ENCODE data around the gene DNASE1L2. TPM values are rescaled to one million over a fixed set of nuclear protein-coding genes. Genes with fewer than 3 reads are reported as not detected.
A peak's percentile ranks its signal among the peaks of the same experiment; 100 is the strongest.
"Not testable (repeated sequence)": the region's sequence is repeated elsewhere in the genome, so short reads cannot be mapped to it uniquely, and the experiment has no call there.

DNASE1L2 gene
- total RNA-seq, 1 experiment from 2014 or later: 0.60 TPM

DNA sequence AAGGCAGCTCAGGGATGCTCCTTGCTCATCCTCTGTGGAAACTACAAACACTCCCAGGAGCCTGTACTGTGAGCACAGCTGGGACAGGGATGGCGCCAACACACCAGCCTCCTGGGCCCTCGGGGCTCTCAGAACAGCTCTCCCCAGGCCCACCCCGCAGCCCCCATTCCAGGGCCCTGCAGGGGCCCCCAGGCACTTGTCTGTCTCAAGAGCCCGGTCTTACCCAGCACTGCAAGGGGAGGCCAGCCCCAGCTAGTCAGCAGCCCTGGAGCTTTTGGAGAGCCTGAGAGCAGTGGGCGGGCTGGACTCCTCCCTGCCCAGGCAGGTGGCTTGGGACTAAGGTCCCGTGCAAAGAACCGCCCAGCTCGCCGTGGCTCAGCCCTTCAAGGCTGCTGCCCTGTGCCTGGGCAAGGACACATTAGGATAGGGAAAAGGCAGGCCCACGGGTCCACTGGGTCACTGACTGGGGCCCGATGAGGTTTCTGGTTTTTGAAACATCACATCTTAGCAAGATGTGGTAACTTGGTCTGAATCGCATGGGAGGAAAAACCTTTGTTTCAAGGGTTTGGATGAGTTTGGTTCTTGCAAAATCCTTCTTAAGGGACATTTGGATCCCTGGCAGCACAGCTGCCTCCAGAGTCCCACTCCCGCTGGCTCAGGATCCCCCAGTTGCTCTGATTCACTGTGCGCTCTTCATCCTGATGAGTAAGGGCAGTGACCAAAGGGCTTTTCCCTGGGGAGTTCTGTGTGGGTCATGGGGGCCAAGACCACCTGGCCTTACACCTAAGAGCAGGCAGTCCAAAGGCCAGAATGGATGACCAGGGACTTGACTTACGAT lies 2.8 kb downstream of the DNASE1L2 start:
- no peak for DNase-seq (ENCODE audit: low read depth)

- DNase-seq (ENCODE audit: low read depth): not testable (repeated sequence)
Observed at GRCh38 chr16:2240331-2240730, 4.1 kb downstream of the DNASE1L2 start.

DNA sequence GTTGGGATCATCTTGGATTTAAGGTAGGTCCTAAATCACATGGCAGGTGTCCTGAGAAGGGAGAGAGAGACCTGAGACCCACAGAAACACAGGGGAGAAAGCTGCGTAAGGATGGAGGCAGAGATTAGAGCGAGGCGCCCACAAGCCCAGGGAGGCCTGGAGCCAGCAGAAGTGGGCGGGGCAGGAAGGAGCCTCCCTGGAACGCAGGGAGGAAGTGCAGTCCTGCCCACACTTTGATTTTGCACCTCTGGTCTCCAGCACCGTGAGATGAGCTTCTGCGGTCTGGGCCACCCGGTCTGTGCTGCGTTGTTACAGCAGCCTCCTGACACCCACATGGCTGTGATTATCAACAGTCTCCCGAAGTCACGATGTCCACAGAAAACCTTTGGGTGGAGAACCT lies 6.4 kb downstream of the DNASE1L2 start:
- no peak for DNase-seq (ENCODE audit: low read depth)

GRCh38 chr16:2243031-2243528 lies 6.8 kb downstream of the DNASE1L2 start:
- no peak for DNase-seq (ENCODE audit: low read depth)

- no peak for DNase-seq (ENCODE audit: low read depth)
Observed at GRCh38 chr16:2243781-2244180, 7.5 kb downstream of the DNASE1L2 start.

- no peak for DNase-seq (ENCODE audit: low read depth)
Observed at GRCh38 chr16:2244301-2244700, 8.1 kb downstream of the DNASE1L2 start.

DNA sequence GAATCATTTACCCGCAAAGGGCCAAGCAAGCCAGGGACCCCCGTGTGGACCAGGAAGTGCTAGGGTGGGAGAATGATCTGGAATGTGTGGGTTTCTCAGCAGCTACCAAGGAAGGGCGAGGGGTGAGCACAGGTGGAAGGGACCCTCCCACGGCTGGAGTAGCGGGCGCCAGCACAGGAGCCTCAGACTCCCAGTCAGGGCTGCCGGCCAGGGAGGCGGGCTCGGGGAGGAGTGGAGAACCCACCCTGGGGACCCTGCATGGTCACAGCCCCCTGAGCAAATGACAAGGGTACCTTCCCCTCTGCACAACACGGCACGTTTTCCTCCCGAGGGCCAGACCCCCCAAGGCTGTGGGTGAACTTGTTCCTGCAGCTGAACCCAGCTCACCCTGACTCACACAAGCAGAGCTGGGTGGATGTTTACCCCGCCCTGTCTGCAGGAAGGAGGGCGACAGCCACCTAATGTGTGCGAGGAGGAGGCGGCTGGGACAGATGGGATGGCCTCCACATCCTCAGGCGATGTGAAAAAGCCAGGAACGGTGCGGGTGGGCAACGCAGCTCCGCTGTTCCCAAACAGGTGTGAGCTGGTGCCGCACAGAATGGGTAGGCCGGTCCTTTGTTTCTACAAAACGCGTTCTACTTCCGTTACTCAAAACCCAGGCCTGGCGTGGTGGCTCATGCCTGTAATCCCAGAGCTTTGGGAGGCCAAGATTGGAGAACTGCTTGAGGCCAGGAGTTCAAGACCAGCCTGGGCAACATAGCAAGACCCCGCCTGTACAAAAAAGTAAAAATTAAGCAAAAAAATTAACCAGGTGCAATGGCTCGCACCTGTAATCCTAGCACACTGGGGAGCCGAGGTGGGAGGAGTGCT lies 8.9 kb downstream of the DNASE1L2 start:
- DNase-seq (ENCODE audit: low read depth): no peak

GRCh38 chr16:2246301-2246885 lies 10.1 kb downstream of the DNASE1L2 start:
- no peak for DNase-seq (ENCODE audit: low read depth)

DNA sequence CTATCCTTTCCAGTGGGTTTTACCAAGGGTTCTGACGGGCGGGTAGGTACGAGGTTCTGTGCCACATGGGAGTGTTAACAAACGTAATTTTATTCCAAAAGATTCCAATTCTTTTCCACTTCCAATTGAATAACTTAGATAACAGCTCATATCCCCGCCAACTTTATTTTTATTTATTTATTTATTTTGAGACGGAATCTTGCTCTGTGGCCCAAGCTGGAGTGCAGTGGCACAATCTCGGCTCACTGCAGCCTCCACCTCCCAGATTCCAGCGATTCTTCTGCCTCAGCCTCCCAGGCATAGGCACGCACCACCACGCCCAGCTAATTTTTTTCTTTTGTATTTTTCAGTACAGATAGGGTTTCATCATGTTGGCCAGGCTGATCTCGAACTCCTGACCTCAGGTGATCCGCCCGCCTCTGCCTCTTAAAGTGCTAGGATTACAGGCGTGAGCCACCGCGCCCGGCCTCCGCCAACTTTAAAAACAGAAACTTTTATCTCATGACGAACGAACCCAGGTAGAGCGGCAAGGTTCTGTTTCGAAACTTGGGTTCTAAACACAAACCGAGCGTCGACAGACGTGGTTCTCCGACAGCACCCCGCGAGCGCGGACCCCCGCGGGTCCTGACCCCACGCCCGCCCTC lies 14.5 kb downstream of the DNASE1L2 start:
- peak; percentile 25 for DNase-seq (ENCODE audit: low read depth)

GRCh38 chr16:2251296-2252111 lies 15.3 kb downstream of the DNASE1L2 start, which contains the start of gene ECI1:
TSS of gene ECI1 (minus strand) at chr16:2251587. CDS start at chr16:2251566, 21 bp downstream.
- DNase-seq (ENCODE audit: low read depth): peak; percentile 92

DNA sequence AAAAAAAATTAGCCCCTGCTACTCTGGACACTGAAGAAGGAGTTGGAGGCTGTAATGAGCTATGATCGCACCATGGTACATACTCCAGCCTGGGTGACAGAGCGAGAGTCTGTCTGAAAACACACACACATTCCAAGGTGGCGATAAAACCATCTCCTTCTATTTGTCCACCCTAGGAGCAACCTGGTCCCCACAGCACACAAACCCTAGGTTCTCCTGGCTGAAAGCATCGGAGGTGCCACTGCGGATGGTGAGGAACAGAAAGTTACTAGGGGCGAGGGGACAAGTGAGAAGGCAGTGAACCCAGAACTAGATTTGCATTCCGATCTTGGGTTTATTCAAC lies 16.5 kb downstream of the DNASE1L2 start:
- no peak for DNase-seq (ENCODE audit: low read depth)

GRCh38 chr16:2253293-2253692 lies 17.0 kb downstream of the DNASE1L2 start:
- no peak for DNase-seq (ENCODE audit: low read depth)

DNA sequence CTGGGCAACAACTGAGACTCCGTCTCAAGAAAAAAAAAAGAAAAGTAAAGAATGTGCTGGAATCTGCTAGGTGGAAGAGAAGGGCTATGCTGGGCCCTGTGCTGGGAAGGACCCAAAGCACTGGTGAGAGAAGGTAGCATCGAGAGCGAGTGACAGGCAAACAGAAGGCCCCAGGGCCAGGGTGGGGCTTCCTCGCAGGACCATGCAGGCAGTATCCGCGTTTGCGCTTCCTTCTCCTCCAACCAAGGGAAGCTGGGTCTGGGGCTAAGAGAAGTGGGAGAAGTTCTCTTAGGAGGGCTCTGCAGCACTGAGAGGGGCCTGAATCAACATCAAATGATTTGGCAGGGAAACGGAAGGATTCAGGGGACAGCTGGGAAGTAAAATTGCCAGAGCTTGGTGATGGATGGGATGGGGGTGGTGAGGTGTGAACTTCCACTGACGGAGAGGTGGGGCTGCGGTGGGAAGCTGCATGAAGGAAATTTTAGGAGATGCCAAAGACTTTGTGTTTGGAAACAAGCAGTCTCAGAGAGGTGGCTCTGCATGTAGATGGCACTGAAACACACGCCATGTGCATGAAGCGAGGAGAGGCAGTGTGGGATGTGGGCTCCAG lies 20.4 kb downstream of the DNASE1L2 start:
- no peak for DNase-seq (ENCODE audit: low read depth)

DNA sequence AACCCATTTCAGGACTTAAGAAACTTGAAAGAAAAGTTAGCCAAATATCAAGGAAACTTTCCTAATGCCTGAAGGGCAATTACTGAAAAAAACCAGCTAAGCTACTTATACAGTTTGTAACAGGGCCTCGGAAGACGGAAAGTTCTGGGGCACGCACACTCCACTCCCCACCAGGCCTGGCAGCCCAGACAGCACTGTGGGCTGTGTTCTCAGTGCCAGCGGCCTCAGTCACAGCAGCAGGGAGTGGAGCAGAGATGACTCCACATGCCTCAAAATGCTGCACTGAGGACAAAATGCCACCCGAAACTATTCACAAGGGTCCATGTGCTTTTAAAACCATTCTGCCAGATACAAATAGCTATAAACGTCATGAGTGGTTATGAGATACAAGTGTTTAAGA lies 21.5 kb downstream of the DNASE1L2 start:
- no peak for DNase-seq (ENCODE audit: low read depth)

DNA sequence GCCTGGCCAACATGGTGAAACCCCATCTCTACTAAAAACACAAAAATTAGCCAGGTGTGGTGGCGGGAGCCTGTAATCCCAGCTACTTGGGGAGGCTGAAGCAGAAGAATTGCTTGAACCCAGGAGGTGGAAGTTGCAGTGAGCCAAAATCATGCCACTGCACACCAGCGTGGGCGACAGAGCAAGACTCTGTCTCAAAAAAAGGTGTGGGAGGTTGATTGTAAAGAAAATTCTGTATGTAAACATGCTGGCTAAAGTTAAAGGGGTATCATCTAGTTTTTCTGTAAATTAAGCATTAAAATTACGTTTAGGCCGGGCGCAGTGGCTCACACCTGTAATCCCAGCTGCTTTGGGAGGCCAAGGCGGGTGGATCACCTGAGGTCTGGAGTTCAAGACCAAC lies 22.3 kb downstream of the DNASE1L2 start:
- DNase-seq (ENCODE audit: low read depth): not testable (repeated sequence)

DNA sequence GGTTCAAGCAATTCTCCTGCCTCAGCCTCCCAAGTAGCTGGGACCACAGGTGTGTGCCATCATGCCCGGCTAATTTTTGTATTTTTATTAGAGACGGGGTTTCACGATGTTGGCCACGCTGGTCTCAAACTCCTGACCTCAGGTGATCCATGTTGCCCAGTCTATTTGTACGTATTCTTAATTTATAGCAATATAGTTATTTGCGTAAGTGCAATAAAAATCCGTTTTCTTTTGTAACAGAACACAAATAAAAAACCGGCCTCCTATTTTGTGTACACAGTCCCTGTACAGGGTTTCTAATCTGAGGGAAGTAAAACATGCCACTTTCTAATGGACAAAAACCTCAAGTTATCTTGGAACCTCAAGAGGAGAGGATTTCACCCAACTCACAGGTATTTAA lies 24.0 kb downstream of the DNASE1L2 start:
- DNase-seq (ENCODE audit: low read depth): no peak

GRCh38 chr16:2263026-2263425 lies 26.8 kb downstream of the DNASE1L2 start:
- not testable (repeated sequence) for DNase-seq (ENCODE audit: low read depth)

GRCh38 chr16:2266887-2267286 lies 30.6 kb downstream of the DNASE1L2 start:
- DNase-seq (ENCODE audit: low read depth): peak; percentile 19

DNA sequence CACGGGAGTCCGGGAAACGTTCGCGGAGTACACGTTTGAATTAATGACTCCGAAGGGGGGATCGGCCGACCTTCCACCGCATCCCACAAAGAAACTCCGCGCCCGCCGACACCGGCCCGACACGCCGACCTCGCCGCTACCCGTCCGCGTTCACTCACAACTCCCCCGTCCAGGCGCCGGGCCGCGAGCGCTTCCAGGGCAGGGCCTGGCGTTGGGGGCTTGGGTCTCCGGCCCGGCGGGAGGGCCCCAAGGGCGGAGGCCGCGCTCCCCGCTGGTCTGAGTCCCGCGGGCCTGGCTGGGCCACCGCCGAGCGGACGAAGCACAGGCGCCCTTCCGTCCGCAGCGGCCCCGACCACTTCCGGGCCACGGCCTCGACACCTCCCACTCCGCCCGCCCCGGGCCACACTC lies 31.3 kb downstream of the DNASE1L2 start:
- not testable (repeated sequence) for DNase-seq (ENCODE audit: low read depth)

- peak; percentile 92 for DNase-seq (ENCODE audit: low read depth)
Observed at GRCh38 chr16:2267913-2268666, 31.8 kb downstream of the DNASE1L2 start, which contains the start of gene RNPS1. TSS of gene RNPS1 (minus strand) at chr16:2268126. CDS start at chr16:2264643, 3,483 bp downstream.

All from RPMI7951 (cell line).